Activated CD8-positive, alpha-beta memory T cell treated with anti-CD3 and anti-CD28 coated beads for 36 hours (primary cell): Measurements from ENCODE around the gene TMEM151A. TPM values are rescaled to one million over a fixed set of nuclear protein-coding genes. Genes with fewer than 3 reads are reported as not detected.

ENCODE experiments used
- total RNA-seq, 2 experiments: library from RNA; stranded (reverse); gene quantifications; one replicate each; pipeline ENCODE4 v1.2.3, GENCODE V29; 2021

The TMEM151A gene
- total RNA-seq, 2 experiments from 2014 or later: not detected

Other genes with a start within 250 kb of the TMEM151A start
- gene GAL3ST3, start 242.7 kb upstream of the TMEM151A start, total RNA-seq: under 1 TPM; 0.15 to 0.17 TPM
- gene SF3B2, start 239.5 kb upstream of the TMEM151A start, total RNA-seq: 100 to 1,000 TPM; 259 to 261 TPM
- 10 to 100 TPM; 59.5 to 62.7 TPM for gene PACS1, start 221.6 kb upstream of the TMEM151A start, total RNA-seq
- gene KLC2, start 34.2 kb upstream of the TMEM151A start, total RNA-seq: 10 to 100 TPM; 57.4 to 59.5 TPM
- 100 to 1,000 TPM; 118 TPM for gene RAB1B, start 23.3 kb upstream of the TMEM151A start, total RNA-seq
- 1 to 10 TPM; 2.4 to 3.5 TPM for gene CNIH2, start 13.7 kb upstream of the TMEM151A start, total RNA-seq
- gene YIF1A, start 2.8 kb upstream of the TMEM151A start, total RNA-seq: 10 to 100 TPM; 78.6 to 83.3 TPM
- 1 to 10 TPM; 5.2 to 5.6 TPM for gene CD248, start 25.1 kb downstream of the TMEM151A start, total RNA-seq
- gene RIN1, start 44.5 kb downstream of the TMEM151A start, total RNA-seq: under 1 TPM; 0.53 to 0.75 TPM
- 10 to 100 TPM; 57.1 to 59.3 TPM for gene BRMS1, start 53.2 kb downstream of the TMEM151A start, total RNA-seq
- 10 to 100 TPM; 11.7 to 13.4 TPM for gene B4GAT1, start 55.7 kb downstream of the TMEM151A start, total RNA-seq
- gene SLC29A2, start 79.9 kb downstream of the TMEM151A start, total RNA-seq: 10 to 100 TPM; 12.1 to 13.0 TPM
- not detected for gene NPAS4, start 129.1 kb downstream of the TMEM151A start, total RNA-seq
- gene MRPL11, start 147.0 kb downstream of the TMEM151A start, total RNA-seq: 100 to 1,000 TPM; 154 to 157 TPM
- gene PELI3, start 175.0 kb downstream of the TMEM151A start, total RNA-seq: 1 to 10 TPM; 7.9 to 8.2 TPM
- 10 to 100 TPM; 68.6 to 72.3 TPM for gene DPP3, start 188.5 kb downstream of the TMEM151A start, total RNA-seq
- 10 to 100 TPM; 17.8 to 19.3 TPM for gene BBS1, start 218.7 kb downstream of the TMEM151A start, total RNA-seq